Measurements from ENCODE around the gene MFAP2. TPM values are rescaled to one million over a fixed set of nuclear protein-coding genes. Genes with fewer than 3 reads are reported as not detected.

The MFAP2 gene, protein sequence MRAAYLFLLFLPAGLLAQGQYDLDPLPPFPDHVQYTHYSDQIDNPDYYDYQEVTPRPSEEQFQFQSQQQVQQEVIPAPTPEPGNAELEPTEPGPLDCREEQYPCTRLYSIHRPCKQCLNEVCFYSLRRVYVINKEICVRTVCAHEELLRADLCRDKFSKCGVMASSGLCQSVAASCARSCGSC
- total RNA-seq (10 to 100 TPM in 1 of 2 donors, 1 to 10 TPM in 1; 7.9 to 18.7 TPM), polyA plus RNA-seq (ENCODE audit: insufficient read depth, low read depth, low replicate concordance) (22.0 TPM)
- long read RNA-seq, donor 1, transcript MFAP2-202 (9 exons, 1,260 nt): major isoform, 105 of 293 reads
- long read RNA-seq, donor 1, partial matches to known transcripts: 94 of 293 reads
- long read RNA-seq, donor 1, other reads (novel, unspliced or antisense): 89 of 293 reads
- long read RNA-seq, donor 2, transcript MFAP2-202 (9 exons, 1,260 nt): major isoform, 56 of 163 reads
- long read RNA-seq, donor 2, partial matches to known transcripts: 76 of 163 reads
- long read RNA-seq, donor 2, other reads (novel, unspliced or antisense): 30 of 163 reads

GRCh38 chr1:16980473-16981268 lies at the start of gene MFAP2:
Gene MFAP2, minus strand, starts transcription at chr1:16980620. Its CDS starts 2,347 bp downstream, at chr1:16978273.
- 16 to 17% methylated on average over 13 to 20 of the region's 53 CpGs for WGBS, 2 donors
- Histone ChIP-seq H3K9me3 (no peaks in the 10 kb centered on the region), H3K27me3 (no peaks in the 10 kb centered on the region), H3K4me1 (no peaks in the 10 kb centered on the region), H3K4me3 (peak within 1 kb of the TSS; percentile 68 to 71), H3K27ac (peak within 1 kb of the TSS; percentile 93 to 95), H3K36me3 (ENCODE audit: low read depth, missing control alignments) (no peaks in the 10 kb centered on the region)
- intact Hi-C loops (cut with DNase I; ENCODE audit: low total_unique reads): no loop called here
- TF ChIP-seq, protein P1, sequence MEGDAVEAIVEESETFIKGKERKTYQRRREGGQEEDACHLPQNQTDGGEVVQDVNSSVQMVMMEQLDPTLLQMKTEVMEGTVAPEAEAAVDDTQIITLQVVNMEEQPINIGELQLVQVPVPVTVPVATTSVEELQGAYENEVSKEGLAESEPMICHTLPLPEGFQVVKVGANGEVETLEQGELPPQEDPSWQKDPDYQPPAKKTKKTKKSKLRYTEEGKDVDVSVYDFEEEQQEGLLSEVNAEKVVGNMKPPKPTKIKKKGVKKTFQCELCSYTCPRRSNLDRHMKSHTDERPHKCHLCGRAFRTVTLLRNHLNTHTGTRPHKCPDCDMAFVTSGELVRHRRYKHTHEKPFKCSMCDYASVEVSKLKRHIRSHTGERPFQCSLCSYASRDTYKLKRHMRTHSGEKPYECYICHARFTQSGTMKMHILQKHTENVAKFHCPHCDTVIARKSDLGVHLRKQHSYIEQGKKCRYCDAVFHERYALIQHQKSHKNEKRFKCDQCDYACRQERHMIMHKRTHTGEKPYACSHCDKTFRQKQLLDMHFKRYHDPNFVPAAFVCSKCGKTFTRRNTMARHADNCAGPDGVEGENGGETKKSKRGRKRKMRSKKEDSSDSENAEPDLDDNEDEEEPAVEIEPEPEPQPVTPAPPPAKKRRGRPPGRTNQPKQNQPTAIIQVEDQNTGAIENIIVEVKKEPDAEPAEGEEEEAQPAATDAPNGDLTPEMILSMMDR (IDR thresholded peaks at IDR 0.05): no peak
- no peak for TF ChIP-seq POLR2A (IDR thresholded peaks at IDR 0.05)
- peak; percentile 33 for DNase-seq

DNA sequence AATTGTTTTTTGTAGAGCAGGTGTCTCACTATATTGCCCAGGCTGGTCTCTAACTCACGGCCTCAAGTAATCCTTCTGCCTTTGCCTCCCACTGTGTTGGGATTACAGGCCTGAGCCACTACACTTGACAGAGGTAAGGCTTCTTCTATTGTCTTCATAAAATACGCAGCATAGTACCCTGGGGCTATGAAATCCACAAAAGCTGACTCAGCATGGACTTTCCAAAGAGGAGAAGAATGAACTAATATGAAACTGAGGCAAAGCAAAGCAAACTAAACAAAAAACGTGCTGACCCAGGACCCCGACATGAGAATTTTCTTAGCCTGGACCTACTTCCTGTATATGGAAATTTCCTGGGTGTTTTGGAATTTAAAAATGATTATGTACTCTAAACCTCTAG lies 49.8 kb upstream of the MFAP2 start:
- intact Hi-C loops (cut with DNase I; ENCODE audit: low total_unique reads): no loop called here
- Histone ChIP-seq H3K27me3 (no peaks in the 10 kb centered on the region), H3K36me3 (ENCODE audit: low read depth, missing control alignments) (no peaks in the 10 kb centered on the region), H3K4me3 (no peak overlapping the region), H3K9me3 (no peaks in the 10 kb centered on the region), H3K27ac (no peak overlapping the region), H3K4me1 (no peaks in the 10 kb centered on the region)
- TF ChIP-seq, protein P1 (IDR thresholded peaks at IDR 0.05): no peak
- no peak for TF ChIP-seq POLR2A (IDR thresholded peaks at IDR 0.05)
- 88 to 89% methylated on average over 4 of the region's 4 CpGs for WGBS, 2 donors
- DNase-seq: no peak

DNA sequence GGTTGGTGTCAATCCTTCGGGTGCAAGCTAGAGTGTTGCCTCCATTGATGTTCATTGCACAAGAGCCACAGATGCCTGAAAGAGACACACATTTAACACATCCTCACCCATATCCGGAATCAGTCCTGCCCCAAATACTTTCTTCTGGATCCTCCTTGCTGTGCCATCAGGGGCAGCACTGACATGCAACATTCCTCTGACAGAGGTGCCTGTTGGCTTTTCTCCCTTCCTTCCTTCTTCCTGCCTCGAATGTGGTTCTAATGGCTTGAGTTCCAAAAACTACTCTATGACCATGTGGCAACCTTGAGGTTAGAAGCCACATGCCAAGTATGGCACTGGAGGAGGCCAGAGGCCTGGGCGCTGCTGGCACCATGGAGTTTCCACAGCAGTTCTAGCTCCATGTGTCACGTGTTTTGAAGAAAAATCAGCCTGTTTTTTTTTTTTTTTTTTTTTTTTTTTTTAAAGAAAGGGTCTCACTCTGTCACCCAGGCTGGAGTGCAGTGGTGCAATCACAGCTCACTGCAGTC lies 48.3 kb upstream of the MFAP2 start:
- Histone ChIP-seq H3K9me3 (no peaks in the 10 kb centered on the region), H3K27ac (no peak overlapping the region), H3K27me3 (no peaks in the 10 kb centered on the region), H3K36me3 (ENCODE audit: low read depth, missing control alignments) (no peaks in the 10 kb centered on the region), H3K4me1 (no peaks in the 10 kb centered on the region), H3K4me3 (no peak overlapping the region)
- peak; percentile 4 for DNase-seq
- WGBS, 2 donors: 86 to 89% methylated on average over 5 of the region's 5 CpGs
- intact Hi-C loops (cut with DNase I; ENCODE audit: low total_unique reads): loop anchor here (10.0 kb wide), 1 partner anchor 74 kb away; no protein-coding TSS in a partner anchor
- TF ChIP-seq, protein P1 (IDR thresholded peaks at IDR 0.05): no peak
- TF ChIP-seq POLR2A (IDR thresholded peaks at IDR 0.05): no peak

- Histone ChIP-seq H3K4me1 (no peaks in the 10 kb centered on the region), H3K4me3 (no peak overlapping the region), H3K27ac (no peak overlapping the region), H3K36me3 (ENCODE audit: low read depth, missing control alignments) (no peaks in the 10 kb centered on the region), H3K27me3 (no peaks in the 10 kb centered on the region), H3K9me3 (no peaks in the 10 kb centered on the region)
- DNase-seq: no peak
- no peak for TF ChIP-seq POLR2A (IDR thresholded peaks at IDR 0.05)
- intact Hi-C loops (cut with DNase I; ENCODE audit: low total_unique reads): loop anchor here (10.0 kb wide), 1 partner anchor 73 kb away; no protein-coding TSS in a partner anchor
- 75 to 76% methylated on average over 2 of the region's 2 CpGs for WGBS, 2 donors
Observed at GRCh38 chr1:17027900-17028299, 47.5 kb upstream of the MFAP2 start.

DNA sequence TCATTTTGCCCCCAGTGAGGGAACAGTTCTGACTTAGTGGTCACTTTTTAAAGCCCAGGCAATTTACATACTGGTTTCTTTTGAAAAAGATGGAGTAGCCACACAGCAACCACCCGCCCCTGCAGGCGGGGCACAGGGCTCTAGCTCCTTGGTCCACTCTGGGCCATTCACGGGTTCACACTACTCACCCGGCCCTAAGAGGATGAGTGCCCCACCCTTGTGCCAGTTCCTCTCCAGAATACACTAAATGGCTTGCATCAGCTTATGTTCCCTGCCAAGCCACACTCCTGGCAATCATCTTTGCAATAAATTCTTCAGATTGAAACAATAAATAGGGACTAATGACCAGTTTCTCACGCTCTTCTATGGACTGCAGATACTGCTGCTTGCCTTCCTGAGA lies 47.0 kb upstream of the MFAP2 start:
- Histone ChIP-seq H3K36me3 (ENCODE audit: low read depth, missing control alignments) (no peaks in the 10 kb centered on the region), H3K27me3 (no peaks in the 10 kb centered on the region), H3K4me3 (no peak overlapping the region), H3K9me3 (no peaks in the 10 kb centered on the region), H3K4me1 (no peaks in the 10 kb centered on the region), H3K27ac (no peak overlapping the region)
- WGBS, 2 donors: 78 to 87% methylated on average over 5 of the region's 5 CpGs
- TF ChIP-seq, protein P1 (IDR thresholded peaks at IDR 0.05): no peak
- no peak for TF ChIP-seq POLR2A (IDR thresholded peaks at IDR 0.05)
- peak; percentile 14 for DNase-seq
- intact Hi-C loops (cut with DNase I; ENCODE audit: low total_unique reads): loop anchor here (10.0 kb wide), 1 partner anchor 73 kb away; no protein-coding TSS in a partner anchor
